ENCODE data around the gene C14orf119.

Gene C14orf119

DNA sequence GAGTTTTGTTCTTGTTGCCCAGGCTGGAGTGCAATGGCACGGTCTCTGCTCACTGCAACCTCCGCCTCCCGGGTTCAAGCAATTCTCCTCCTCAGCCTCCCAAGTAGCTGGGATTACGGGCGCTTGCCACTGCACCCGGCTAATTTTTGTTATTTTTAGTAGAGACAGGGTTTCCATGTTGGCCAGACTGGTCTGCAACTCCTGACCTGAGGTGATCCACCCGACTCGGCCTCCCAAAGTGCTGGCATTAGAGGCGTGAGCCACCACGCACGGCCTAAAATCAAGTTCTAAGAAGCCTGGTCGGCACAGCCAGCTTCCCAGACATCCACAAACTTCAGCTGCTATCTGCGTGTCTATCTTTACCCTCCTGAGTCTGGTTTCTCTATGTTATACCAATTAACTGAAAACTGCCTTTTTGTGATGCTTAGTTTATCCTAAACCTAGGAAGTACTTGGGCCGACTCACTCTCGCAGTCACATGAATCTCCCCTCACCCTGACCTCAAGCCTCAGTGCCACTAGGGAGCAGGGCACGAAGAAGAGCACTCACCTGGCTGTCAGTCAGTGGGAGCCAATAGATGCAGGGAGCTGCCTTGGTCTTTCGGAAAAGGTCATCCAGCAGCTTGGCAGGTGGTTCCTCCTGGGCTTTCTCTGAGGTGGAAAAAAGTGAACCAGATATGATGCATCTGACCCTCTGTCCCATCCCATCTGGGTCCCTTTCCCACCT, 34.6 kb upstream of the C14orf119 start:
- DNase-seq (ENCODE audit: low spot score) = no peak

DNA sequence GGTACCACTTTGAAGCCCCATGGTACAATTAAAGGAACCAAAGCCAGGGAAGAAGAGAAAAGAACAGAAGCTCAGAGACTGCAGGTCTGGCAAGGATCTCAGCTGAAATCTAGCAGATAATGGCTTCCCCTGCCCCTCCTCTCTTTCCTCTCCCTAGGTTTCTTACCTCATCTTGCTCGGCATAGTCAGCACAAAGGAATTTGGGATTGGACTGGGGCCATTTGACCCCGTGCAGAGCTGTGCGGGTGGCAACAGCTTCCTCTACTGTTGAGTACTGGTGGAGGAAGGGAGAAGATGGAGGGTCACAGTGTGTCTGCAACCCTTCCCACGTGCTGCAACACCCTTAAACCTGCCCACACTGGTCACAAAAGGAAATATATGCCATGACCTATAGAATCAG, 33.3 kb upstream of the C14orf119 start:
- no peak for DNase-seq (ENCODE audit: low spot score)

DNA sequence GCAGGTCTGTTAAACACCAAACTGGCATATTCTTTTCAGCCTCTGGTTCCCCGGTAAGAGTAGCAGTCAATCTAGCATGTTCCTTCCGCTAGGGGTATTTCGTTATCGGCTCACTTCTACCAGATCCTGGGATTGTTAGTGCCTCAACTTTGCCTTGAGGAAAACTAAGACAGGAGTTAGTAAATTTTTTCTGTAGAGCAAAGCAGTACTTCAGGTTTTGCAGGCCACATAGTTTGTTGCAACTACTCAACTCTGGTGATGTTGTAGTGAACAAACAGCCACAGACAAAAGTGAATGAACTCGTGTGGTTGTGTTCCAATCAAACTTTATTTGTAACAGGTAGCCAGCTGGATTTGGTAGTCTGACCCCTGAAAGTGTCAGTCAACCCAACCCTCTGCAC, 31.7 kb upstream of the C14orf119 start:
- no peak for DNase-seq (ENCODE audit: low spot score)

DNA sequence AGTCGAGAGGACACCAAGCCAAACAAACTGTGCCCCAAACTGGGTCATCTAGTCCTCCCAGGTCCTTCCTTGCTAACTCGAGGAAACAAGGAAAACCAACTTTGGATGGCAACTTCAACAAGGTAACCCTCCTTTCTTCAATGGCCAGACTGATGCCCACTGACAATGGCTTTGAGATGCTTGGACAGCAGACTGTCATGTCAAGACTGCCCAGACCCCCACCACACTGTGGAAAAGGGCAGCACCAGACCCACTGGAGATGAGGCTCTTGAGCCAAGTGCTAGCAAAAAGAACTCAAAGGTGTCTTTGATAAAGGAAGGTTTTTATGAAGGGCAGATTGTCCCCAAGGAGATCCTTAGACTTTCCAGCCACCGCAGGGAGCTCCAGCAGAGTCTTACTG, 28.9 kb upstream of the C14orf119 start:
- no peak for DNase-seq (ENCODE audit: low spot score)

DNA sequence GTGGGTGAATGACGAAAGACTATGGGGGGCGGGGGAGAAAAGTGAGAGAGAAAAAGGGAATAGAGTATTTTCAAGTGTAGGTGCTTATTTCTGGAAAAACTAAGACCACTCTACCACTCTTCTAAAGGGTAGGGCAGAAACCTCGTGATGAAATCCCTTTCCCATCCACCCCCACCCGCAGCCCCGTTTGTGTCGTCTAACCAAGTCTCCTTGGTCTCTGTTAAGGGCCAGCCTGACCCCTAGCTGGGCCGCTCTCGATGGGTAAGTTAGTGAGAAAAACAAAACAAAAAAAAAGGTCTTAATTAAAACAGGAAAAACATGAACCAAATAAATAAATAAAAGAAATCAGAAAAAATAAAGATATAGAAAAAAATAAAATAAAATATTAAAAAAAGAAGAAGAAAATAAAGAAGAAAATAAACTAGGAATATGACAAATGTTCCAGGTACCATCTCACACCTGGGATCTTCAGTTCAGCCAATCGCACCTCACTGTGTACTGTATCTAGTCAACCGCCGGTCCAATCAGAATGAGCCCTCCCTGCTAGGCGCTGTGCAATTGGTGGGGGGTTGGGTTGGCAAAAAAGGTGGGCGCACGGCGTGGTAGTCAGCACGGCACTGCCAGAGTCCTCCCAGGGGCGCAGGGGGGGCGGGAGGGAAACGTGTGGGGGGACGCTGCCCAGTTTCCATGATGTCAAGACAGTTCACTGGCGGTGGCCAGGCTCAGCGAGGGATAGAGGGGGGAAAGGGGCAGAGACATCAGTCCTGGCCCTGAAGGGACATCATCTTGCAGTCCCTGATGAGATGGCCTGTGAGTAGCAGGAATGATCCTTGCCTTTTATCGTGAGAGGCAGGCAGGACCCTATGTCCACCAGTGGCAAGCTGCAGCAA, 28.2 kb upstream of the C14orf119 start:
- no peak for DNase-seq (ENCODE audit: low spot score)

DNA sequence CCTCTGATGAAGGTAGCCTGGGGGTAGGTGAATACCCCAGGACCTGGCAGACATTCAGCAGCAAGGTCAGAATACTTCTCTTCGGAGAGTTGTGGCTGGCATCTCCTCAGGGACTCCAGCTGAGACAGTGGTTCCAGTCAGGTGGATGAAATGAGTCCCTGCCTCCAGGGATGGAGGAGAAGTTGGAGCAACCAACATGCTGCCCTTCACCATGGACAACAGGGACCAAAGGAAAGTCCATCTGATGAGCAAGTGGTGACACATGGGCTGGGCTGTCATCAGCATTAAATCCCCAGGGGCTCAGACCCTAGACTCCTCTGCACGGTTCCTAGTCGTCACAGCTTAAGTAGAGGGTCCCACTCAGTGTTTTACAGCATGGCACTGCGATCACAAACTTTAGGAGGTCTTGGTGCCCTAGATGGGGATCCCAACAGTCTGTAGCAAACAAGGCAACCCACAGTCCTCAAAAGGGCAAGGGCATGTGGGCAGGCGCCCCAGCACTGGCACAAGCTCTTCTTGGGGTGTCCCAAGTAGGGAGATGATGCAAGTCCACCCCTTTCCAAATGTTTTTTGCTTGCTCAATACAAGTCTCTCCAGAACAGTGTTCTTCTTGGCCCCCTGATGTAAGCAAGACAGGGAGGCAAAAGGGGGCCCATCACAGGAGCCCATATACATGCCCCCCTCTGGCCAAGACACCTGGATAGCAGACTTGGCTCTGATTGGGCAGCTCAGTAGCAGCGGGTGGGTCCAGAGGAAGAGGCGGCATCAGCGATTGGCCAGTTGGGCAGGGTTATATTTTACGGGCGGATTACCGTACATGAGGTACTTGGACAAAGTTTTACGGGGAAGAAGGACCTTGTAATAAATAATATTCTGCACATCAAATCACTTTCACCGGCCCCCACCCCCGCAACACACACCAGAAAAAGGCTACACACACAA, 27.2 kb upstream of the C14orf119 start:
- DNase-seq (ENCODE audit: low spot score) = no peak

DNA sequence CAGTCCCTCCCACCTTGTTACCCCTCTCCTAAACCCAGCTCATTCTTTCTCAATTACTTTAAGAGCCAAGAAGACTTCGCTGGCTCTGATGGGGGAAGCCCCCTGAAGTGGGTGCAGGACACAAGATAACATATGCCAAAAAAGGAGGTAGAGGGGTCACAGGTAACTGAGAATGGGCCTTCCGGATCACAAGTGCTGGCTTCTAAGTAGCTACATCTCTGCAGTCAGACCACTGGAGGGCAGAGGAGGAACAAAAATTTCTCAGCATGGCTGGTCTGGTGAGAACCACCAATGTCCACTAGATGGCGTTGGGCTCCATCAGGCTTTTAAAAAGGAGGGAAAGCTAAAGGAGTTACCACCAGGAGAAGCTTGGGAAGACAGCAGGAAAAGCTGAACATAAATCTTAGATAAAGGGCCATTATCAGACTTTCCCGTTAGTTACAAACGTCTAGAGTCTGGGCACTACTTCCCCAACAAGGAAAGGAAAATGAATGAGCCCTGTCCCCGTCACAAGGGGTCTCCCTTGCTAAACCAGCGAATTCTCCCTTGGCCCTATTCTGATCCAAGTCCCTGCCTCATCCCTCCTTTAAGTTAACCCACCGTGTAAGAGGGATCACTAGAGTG, 26.4 kb upstream of the C14orf119 start:
- peak; percentile 92 for DNase-seq (ENCODE audit: low spot score)

DNA sequence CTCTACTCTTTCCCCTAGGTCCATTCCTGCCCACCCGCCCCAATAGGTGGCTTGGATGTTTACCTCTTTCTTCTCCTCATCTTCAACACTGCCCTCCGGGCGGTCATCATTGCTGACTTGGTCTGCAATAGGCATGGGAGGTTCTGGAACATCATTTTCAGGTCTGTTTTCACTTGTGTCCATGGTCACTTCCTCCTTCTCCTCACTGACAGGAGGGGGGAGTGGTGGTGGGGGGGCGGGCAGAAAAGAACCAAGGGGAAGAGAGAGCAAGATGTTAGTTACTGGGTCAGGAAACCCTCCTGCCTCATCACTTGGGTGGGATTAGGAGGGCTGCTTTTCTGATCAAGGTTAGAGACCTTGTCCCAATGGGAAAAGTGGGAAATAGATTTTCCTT, 25.9 kb upstream of the C14orf119 start:
- no peak for DNase-seq (ENCODE audit: low spot score)

DNA sequence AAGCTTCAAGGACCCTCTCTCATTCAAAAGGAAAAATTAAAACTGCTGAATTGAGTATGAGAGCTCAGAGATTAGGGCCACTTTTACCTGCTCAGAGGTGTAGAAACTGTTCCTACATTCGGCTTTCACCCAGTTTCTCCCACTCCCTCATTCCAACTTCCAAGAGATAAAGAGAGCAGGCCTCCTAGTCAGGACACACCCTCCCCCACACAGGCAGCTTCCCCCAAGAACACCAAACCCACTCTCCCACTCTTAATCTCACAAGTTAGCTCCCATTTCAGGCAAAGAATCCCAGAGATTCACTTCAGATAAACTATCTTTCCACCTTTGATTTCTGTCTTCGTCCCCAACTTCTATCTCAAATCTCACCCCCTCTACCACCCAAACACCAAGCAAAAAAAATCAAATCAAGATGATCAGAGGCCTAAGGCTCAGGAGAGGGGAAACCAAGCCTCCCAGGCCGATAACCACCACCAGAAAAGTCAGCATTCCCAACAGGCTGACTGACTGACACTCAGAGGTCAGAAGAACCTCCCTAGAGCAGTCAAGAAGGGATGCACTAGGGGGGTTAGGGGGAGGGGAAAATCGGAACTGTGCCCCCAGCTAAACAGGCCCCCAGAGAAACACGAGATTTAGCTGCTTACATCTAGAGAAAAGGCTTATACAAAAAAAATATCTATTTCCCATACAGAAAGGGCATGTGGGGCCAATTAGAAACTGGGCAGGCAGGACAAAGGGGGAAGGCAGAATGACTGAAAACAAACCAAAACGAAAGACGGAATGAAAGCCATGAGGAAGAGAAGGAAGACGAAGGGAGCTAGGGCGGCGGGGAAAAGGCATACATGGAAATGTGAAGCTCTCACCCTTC, 24.8 kb upstream of the C14orf119 start:
- no peak for DNase-seq (ENCODE audit: low spot score)

DNA sequence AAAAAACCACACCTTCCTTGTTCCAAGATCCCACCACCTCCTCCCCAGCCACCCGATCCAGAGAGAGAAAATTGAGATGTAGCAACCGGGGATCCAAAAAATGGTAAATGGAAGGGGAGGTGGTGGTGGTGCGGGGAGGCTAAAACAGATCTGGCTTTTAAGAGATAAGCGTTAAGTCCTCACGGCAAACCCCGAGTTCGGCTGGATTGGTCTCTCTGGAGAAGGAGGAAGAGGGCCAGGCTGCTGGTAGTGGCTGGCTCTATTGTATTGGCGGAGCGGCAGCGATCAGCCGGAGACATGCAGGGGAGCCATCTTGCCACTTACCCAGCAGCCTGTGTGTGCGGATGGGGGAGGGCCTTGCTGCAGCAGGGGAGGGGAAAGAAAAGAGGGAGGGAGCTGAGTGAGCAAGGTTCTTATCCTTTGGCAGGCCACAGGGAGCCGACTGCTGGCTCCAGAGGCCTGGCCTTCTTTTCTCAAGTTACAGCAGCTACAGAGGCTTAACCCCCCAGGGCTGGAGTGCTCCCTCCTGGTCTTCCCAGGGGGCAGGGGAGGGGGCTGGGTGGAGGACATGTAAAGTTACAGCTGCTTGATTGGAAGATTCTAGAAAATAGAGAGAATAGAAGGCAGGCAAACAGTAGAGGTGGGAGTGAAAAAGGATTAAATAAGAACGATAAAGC, 23.9 kb upstream of the C14orf119 start:
- peak; percentile 92 for DNase-seq (ENCODE audit: low spot score)

DNA sequence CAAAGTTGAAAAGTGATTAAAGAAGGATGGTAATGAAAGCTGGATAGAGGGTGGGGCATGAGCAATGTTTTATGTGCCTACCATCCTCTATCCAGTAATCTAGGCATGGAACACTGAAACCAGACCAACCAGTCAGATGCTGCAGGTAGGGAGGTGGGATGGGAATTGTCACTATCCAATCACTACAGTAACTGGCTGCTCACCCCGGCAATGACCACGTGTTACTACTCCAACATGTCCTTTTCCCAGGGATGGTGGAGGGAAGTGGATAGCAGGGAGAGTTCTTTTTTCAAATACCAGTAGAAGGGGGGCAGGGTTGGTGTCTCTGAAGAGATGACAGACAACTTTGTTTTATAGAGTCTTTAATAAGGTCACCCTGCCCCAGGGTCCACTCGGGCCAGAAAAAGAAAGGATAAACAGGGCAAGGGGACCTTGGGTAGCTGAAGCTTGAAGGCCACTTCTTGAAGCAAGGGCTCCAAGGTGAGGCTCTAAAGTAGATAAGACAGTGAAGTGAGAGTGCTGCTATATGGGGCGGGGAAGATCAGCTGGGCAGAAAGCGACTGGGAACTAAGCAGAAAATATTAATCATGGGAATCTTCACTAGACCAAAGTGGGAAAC, 23.3 kb upstream of the C14orf119 start:
- DNase-seq (ENCODE audit: low spot score) = peak; percentile 56

DNA sequence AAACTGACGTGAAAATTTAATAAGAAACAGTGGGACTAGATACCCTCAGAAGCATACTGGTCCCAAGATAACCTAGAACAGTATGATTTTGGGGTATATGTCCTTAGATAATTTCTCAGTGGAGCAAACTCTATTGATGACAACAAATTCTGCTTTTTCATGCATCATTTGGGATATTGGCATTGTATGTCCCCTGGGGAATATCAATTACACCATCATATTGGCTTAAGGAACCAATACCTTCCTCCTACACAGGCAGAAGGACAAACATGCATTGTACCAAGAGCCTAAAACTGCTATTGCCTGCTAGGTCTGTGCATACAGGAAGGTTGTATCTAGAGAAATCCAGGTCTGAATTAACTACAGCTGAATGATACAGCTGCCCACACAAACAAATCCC, 20.4 kb upstream of the C14orf119 start:
- DNase-seq (ENCODE audit: low spot score) = no peak

DNA sequence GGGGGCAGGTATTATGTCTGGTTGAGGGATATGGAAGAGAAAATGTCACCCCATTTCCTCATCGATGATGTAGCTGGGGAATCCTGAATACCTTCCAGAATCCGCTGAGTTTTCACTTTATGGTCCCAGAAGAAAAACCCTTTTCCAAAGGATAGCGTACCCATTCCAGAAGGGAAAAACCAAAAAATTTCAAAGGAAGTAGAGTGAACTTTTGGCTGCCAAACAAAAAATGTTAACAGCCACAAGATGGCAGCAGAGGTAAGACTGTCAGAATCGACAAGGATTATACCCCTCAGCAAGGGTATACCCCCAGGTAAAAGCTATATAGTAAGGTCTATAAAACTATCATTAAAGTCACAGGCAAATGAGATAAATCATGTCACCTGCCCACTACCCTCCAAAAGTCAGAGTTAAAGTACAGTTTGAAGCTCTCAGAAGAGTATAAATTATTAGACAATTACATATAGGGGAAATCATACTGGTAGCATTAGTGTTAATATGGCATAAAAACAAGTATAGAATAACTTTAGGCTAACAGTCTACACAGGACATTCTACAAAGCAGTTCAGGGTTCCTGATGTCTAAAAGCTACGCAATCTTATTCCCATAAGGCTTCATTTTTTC, 18.4 kb upstream of the C14orf119 start:
- DNase-seq (ENCODE audit: low spot score) = no peak

DNA sequence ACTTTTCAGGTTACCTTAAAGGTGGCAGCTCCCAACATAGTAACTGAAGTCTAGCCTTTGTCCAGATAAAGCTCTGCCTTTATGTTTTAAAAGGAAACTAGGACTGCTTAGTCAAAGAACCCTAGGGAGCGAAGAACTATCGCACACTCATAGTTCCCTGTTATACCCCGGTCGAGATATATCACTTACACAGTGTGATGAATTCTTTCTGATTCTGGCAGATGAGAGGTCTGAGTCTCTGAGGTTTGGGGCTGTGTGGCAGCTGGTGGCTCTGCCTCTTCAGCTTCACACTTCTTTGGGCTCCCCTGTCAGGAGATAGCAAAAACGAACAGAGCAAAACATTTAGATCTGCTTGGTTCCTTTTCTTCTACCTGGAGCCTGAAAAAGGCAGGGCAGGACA, 17.3 kb upstream of the C14orf119 start:
- no peak for DNase-seq (ENCODE audit: low spot score)

DNA sequence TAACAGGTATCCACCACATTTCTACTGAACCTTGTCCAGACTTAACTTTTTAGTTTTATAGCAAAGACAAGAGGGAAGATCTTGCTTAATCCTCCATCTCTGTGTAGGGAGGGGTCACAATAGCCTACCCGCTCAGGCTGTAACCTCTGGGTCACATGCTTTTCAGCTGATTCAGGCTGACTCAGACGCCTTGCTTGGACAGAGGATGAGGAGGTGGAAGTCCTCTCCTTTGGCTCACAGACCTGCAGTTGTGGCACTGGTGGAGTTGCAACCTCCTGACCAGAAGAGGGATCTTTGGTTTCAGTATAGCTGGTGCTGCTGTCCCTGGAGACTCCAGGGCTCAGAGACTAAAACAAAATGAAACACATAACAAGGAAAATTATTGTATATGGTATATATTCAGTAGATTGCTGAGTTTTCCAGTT, 16.6 kb upstream of the C14orf119 start:
- no peak for DNase-seq (ENCODE audit: low spot score)

DNA sequence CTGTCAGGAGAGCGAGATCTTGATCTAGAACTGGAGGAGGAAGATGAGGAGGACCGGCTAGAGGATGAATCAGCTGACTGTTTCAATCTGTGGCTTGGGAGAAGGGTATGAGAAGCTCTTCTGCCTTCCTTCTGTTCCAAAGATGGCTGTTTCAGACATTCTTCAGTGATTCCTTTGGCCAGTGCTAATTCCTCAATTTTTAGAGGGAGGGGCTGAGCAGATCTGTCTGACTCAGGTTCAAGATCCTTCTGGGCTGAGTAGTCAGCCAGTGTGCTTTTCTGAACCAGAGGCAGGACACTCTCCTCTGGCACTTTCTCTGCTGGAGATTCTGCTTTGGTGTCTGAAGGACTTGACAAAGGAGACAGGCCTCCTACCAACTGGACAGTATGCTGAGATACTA, 15.6 kb upstream of the C14orf119 start:
- DNase-seq (ENCODE audit: low spot score) = no peak

DNA sequence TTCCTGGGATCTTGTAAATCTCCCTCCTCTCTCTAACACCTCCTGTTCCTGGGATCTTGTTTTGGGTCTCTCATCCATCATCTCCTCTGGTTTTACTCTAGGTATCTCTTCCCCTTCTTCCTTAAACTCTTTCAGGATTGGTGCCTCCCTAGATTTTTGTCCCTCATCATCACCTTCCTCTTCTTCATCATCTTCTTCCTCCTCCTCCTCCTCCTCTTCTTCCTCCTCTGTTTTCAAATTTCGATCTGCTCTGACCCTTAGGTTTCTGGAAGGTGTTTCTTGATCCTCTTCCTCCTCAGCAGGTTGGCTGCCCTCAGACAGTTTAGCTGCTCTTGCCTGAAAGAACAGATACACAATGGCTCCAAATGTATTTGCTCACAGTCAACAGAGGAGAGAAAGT, 14.8 kb upstream of the C14orf119 start:
- no peak for DNase-seq (ENCODE audit: low spot score)

DNA sequence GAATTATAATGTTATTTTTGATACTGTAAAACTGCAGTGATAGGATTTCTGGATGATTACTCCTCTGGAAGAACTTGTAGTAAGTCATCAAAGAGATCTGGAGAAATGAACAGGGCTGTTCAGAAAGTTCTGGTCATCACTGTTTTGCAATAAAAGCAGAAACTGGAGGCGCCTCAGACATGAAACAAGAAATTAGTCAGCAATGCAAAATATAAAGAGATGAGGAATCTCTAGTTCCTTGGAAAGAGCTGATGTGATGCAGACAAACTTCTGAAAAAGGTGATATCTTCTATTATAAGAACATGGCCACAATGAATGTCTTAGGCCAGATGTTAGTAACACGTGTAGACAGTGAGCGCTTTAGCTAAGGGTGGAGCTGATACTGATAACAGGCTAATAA, 9.8 kb upstream of the C14orf119 start:
- no peak for DNase-seq (ENCODE audit: low spot score)

DNA sequence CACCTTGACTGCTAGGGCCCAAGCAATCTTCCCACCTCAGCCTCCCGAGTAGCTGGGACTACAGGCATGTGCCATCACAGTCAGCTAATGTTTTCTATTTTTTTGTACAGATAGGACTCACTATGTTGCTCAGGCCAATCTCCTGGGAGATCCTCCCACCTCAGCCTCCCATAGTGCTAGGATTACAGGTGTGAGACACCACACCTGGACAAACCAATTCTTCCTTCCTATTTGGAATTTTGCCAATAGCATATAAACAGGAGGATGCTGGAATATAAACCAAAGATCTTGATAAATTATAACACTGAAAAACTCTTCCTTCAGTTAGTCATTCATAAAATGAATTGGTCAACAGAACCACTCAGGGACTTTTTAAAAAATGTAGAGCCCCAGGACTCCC, 8.7 kb upstream of the C14orf119 start:
- DNase-seq (ENCODE audit: low spot score) = no peak

All from SK-N-DZ (cell line).